H9 (cell line): ENCODE data around the gene BRWD1. TPM values are rescaled to one million over a fixed set of nuclear protein-coding genes. Genes with fewer than 3 reads are reported as not detected.

Source experiments
- DNase-seq: peaks from one replicate; pipeline ENCODE4 v3.0.0-alpha.2; 2017
- H2AFZ ChIP-seq: one replicate; pipeline ENCODE4 v1.6.1; 2013; ENCODE audit warnings: mild to moderate bottlenecking, low read length, control low read depth, moderate library complexity
- H2AK5ac ChIP-seq: 2 replicates; pipeline ENCODE4 v1.6.1; 2013; ENCODE audit warnings: low read length, control low read depth, mixed read lengths; ENCODE audit not compliant: insufficient read length
- H2BK120ac ChIP-seq: one replicate; pipeline ENCODE4 v1.6.1; 2013; ENCODE audit warnings: low read depth, mild to moderate bottlenecking, low read length, control low read depth, inconsistent platforms; ENCODE audit not compliant: poor library complexity, severe bottlenecking
- H2BK12ac ChIP-seq: 2 replicates; pipeline ENCODE4 v1.6.1; 2013; ENCODE audit warnings: low read length, control low read depth, mixed read lengths, low read depth; ENCODE audit not compliant: insufficient read length
- H2BK15ac ChIP-seq: 2 replicates; pipeline ENCODE4 v1.6.1; 2013; ENCODE audit warnings: low read depth, low read length, control low read depth
- H2BK20ac ChIP-seq: one replicate; pipeline ENCODE4 v1.6.1; 2013; ENCODE audit warnings: low read depth, mild to moderate bottlenecking, low read length, control low read depth, inconsistent platforms; ENCODE audit not compliant: poor library complexity, severe bottlenecking
- H2BK5ac ChIP-seq: 2 replicates; pipeline ENCODE4 v1.6.1; 2013; ENCODE audit warnings: low read length, control low read depth, mixed read lengths; ENCODE audit not compliant: insufficient read length
- H3K14ac ChIP-seq: 2 replicates; pipeline ENCODE4 v1.6.1; 2013; ENCODE audit warnings: low read length, control low read depth; ENCODE audit not compliant: insufficient read depth
- H3K18ac ChIP-seq: 2 replicates; pipeline ENCODE4 v1.6.1; 2013; ENCODE audit warnings: low read depth, mild to moderate bottlenecking, mixed read lengths, low read length, control low read depth; ENCODE audit not compliant: insufficient read length
- H3K23ac ChIP-seq: 2 replicates; pipeline ENCODE4 v1.6.1; 2013; ENCODE audit warnings: low read length, control low read depth, mixed read lengths, low read depth; ENCODE audit not compliant: insufficient read length
- H3K23me2 ChIP-seq: 2 replicates; pipeline ENCODE4 v1.6.1; 2013; ENCODE audit warnings: low read depth, mild to moderate bottlenecking, mixed read lengths, low read length, control low read depth; ENCODE audit not compliant: insufficient read length, poor library complexity, severe bottlenecking
- H3K27ac ChIP-seq: 2 replicates; pipeline ENCODE4 v1.5.1; 2013; ENCODE audit warnings: low read length, control low read depth, mixed read lengths, low read depth; ENCODE audit not compliant: insufficient read length
- H3K27me3 ChIP-seq: 2 replicates; pipeline ENCODE4 v1.6.1; 2013; ENCODE audit warnings: low read length, control low read depth, inconsistent platforms; ENCODE audit not compliant: insufficient read depth
- H3K4ac ChIP-seq: 2 replicates; pipeline ENCODE4 v1.6.1; 2013; ENCODE audit warnings: low read depth, mild to moderate bottlenecking, control low read depth, inconsistent platforms, low read length, moderate library complexity
- H3K4me1 ChIP-seq: 2 replicates; pipeline ENCODE4 v1.6.1; 2013; ENCODE audit warnings: low read length, control low read depth, inconsistent platforms; ENCODE audit not compliant: insufficient read depth
- H3K4me2 ChIP-seq: 2 replicates; pipeline ENCODE4 v1.6.1; 2013; ENCODE audit warnings: low read length, control low read depth, mixed read lengths; ENCODE audit not compliant: insufficient read length, insufficient read depth
- H3K56ac ChIP-seq: 2 replicates; pipeline ENCODE4 v1.6.1; 2013; ENCODE audit warnings: low read depth, mild to moderate bottlenecking, mixed read lengths, low read length, control low read depth; ENCODE audit not compliant: insufficient read length
- H3K79me1 ChIP-seq: 2 replicates; pipeline ENCODE4 v1.6.1; 2013; ENCODE audit warnings: low read depth, mild to moderate bottlenecking, moderate library complexity, low read length, control low read depth, inconsistent platforms; ENCODE audit not compliant: insufficient read depth, poor library complexity, severe bottlenecking
- H3K79me2 ChIP-seq: 2 replicates; pipeline ENCODE4 v1.6.1; 2013; ENCODE audit warnings: low read length, control low read depth, inconsistent platforms; ENCODE audit not compliant: insufficient read depth
- H3K9ac ChIP-seq: 2 replicates; pipeline ENCODE4 v1.6.1; 2013; ENCODE audit warnings: low read length, control low read depth, mixed read lengths; ENCODE audit not compliant: insufficient read length; ENCODE audit errors: extremely low read depth
- H3K9me3 ChIP-seq: one replicate; pipeline ENCODE4 v1.6.1; 2013; ENCODE audit warnings: low read depth, low read length, inconsistent platforms; ENCODE audit not compliant: control insufficient read depth
- H3T11ph ChIP-seq: one replicate; pipeline ENCODE4 v1.6.1; 2013; ENCODE audit warnings: mild to moderate bottlenecking, low read length, control low read depth, inconsistent platforms
- H4K20me1 ChIP-seq: one replicate; pipeline ENCODE4 v1.6.1; 2013; ENCODE audit not compliant: control insufficient read depth, insufficient read length, insufficient read depth
- H4K5ac ChIP-seq: 2 replicates; pipeline ENCODE4 v1.6.1; 2013; ENCODE audit warnings: low read depth, mild to moderate bottlenecking, mixed read lengths, low read length, control low read depth; ENCODE audit not compliant: insufficient read length
- H4K8ac ChIP-seq: replicated peaks from 2 replicates; pipeline ENCODE4 v1.6.1; 2013; ENCODE audit warnings: low read length, control low read depth, mixed read lengths, low read depth; ENCODE audit not compliant: insufficient read length
- H4K91ac ChIP-seq: 2 replicates; pipeline ENCODE4 v1.6.1; 2013; ENCODE audit warnings: low read depth, mild to moderate bottlenecking, moderate library complexity, mixed read lengths, low read length, control low read depth; ENCODE audit not compliant: insufficient read length
- H3K27ac Mint-ChIP-seq, 3 experiments: 2 replicates in 2 of 3; 3 replicates in 1 of 3; pipeline ENCODE4 v1.8.0; 2020 to 2021; ENCODE audit warnings: mixed read lengths in 3 of 3, mild to moderate bottlenecking in 1 of 3, moderate library complexity in 1 of 3
- H3K27me3 Mint-ChIP-seq: 2 replicates; pipeline ENCODE4 v1.8.0; 2021; ENCODE audit warnings: low read depth, mild to moderate bottlenecking, moderate library complexity, mixed read lengths
- H3K36me3 Mint-ChIP-seq, 3 experiments: 2 replicates in 2 of 3; 3 replicates in 1 of 3; pipeline ENCODE4 v1.8.0; 2020 to 2021; ENCODE audit warnings: low read depth in 3 of 3, mixed read lengths in 3 of 3; ENCODE audit not compliant: insufficient read depth in 1 of 3
- H3K4me1 Mint-ChIP-seq, 2 experiments: 2 replicates each; pipeline ENCODE4 v1.8.0; 2020; ENCODE audit warnings: mixed read lengths in 2 of 2
- H3K4me3 Mint-ChIP-seq, 2 experiments: 2 replicates in 1 of 2; 3 replicates in 1 of 2; pipeline ENCODE4 v1.8.0; 2020 to 2021; ENCODE audit warnings: mild to moderate bottlenecking in 2 of 2, mixed read lengths in 2 of 2, moderate library complexity in 1 of 2
- H3K9me3 Mint-ChIP-seq, 2 experiments: 2 replicates in 1 of 2; 3 replicates in 1 of 2; pipeline ENCODE4 v1.8.0; 2020; ENCODE audit warnings: mild to moderate bottlenecking in 2 of 2, mixed read lengths in 2 of 2, moderate library complexity in 1 of 2
- WGBS: extraction: QIAGEN DNeasy Blood & Tissue Kit; methylation state at CpG from one replicate; pipeline ENCODE4 v1.1.7; 2013; ENCODE audit warnings: missing lambda C conversion rate, low lambda C conversion rate, mixed read lengths; ENCODE audit not compliant: insufficient read length; ENCODE audit errors: extremely low coverage; 5-methylcytosine and 5-hydroxymethylcytosine counted together
- total RNA-seq: library from RNA; stranded (reverse); gene quantifications from 2 replicates; pipeline ENCODE4 v1.2.1, GENCODE V29; 2021
- TF ChIP-seq, protein P1 (sequence below): fragments of 200-600 bp; sonication (generic); conservative IDR thresholded peaks from 3 replicates; pipeline ENCODE4 v1.8.0; 2021; ENCODE audit warnings: antibody characterized with exemption, mild to moderate bottlenecking

Gene BRWD1
- total RNA-seq, 1 experiment from 2014 or later = 48.4 TPM

DNA sequence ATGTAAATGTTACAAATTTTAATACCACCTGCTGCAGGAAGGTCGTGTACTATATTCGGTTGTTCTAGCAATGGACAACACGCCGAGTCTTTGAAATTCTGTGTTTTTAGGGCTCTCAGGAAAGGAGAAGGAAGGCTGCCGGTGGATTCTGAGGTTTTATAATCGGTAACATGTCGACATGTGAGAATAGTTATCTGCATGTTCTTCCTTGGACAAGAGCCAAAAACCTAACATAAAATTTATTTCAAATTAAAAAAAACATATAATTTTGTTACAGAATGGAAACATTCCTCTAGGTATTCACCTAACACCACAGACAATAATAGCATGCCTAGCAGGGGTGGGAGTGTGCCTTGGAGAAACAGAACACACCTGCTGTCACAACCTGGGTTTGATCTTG is 135.0 kb downstream of the BRWD1 start:
- no peak overlapping the region for H2BK5ac ChIP-seq
- H2BK120ac ChIP-seq = no peak overlapping the region
- no peak overlapping the region for H3T11ph ChIP-seq
- no peak overlapping the region for H3K56ac ChIP-seq
- no peak overlapping the region for H2BK15ac ChIP-seq
- no peak overlapping the region for H3K9ac ChIP-seq
- no peaks in the 10 kb centered on the region for H4K20me1 ChIP-seq
- no peaks in the 10 kb centered on the region for H3K27me3 ChIP-seq
- no peak overlapping the region for H3K18ac ChIP-seq
- Mint-ChIP-seq H3K27me3 (no peaks in the 10 kb centered on the region; the same call in 1 of the 2 replicates), H3K4me3 (no peak overlapping the region), H3K36me3 (peaks cover 26 to 58% (median 46%) of the 10 kb centered on the region in 3 experiments; a peak in 6 of 7 replicates), H3K27ac (no peak overlapping the region), H3K9me3 (no peaks in the 10 kb centered on the region), H3K4me1 (peaks cover 13 to 14% of the 10 kb centered on the region in 2 experiments)
- H3K9me3 ChIP-seq = no peaks in the 10 kb centered on the region
- H4K8ac ChIP-seq = no peak overlapping the region
- TF ChIP-seq, protein P1, sequence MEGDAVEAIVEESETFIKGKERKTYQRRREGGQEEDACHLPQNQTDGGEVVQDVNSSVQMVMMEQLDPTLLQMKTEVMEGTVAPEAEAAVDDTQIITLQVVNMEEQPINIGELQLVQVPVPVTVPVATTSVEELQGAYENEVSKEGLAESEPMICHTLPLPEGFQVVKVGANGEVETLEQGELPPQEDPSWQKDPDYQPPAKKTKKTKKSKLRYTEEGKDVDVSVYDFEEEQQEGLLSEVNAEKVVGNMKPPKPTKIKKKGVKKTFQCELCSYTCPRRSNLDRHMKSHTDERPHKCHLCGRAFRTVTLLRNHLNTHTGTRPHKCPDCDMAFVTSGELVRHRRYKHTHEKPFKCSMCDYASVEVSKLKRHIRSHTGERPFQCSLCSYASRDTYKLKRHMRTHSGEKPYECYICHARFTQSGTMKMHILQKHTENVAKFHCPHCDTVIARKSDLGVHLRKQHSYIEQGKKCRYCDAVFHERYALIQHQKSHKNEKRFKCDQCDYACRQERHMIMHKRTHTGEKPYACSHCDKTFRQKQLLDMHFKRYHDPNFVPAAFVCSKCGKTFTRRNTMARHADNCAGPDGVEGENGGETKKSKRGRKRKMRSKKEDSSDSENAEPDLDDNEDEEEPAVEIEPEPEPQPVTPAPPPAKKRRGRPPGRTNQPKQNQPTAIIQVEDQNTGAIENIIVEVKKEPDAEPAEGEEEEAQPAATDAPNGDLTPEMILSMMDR = no peak
- H2BK12ac ChIP-seq = no peak overlapping the region
- no peak overlapping the region for H4K5ac ChIP-seq
- H3K27ac ChIP-seq = no peak overlapping the region
- H2AK5ac ChIP-seq = no peak overlapping the region
- no peak for DNase-seq
- H3K4me2 ChIP-seq = no peak overlapping the region
- no peak overlapping the region for H3K23ac ChIP-seq
- H3K79me2 ChIP-seq = no peaks in the 10 kb centered on the region
- H2AFZ ChIP-seq = no peak overlapping the region
- H3K14ac ChIP-seq = no peak overlapping the region
- no peak overlapping the region for H4K91ac ChIP-seq
- no peak overlapping the region for H2BK20ac ChIP-seq
- no peaks in the 10 kb centered on the region for H3K79me1 ChIP-seq
- no peak overlapping the region for H3K4ac ChIP-seq
- no CpG with 5 or more reads among the region's 7 CpGs for whole genome bisulfite sequencing
- H3K4me1 ChIP-seq = 0 out of 2 replicates have a peak, but pooled peaks cover 3% of the 10 kb centered on the region
- H3K23me2 ChIP-seq = peaks cover 7% of the 10 kb centered on the region
